T-helper 1 cell treated with Interleukin-12 subunit alpha and Interleukin-12 subunit beta and Interleukin-4 antibody, amounts not matched to agents 30 ng/mL and 1 ng/mL, for 36 hours (primary cell): Measurements from ENCODE around the gene TKTL2. TPM values are rescaled to one million over a fixed set of nuclear protein-coding genes. Genes with fewer than 3 reads are reported as not detected.
"Not testable (repeated sequence)": the region's sequence is repeated elsewhere in the genome, so short reads cannot be mapped to it uniquely, and the experiment has no call there.

Experiments used
- intact Hi-C: fragments of 100-400 bp; cut with micrococcal nuclease; formaldehyde crosslinking; loops from one replicate; pipeline ENCODE4 v1.15.1; 2024
- total RNA-seq: library from RNA; stranded (reverse); gene quantifications from 2 replicates; pipeline ENCODE4 v1.2.3, GENCODE V29; 2022

Gene TKTL2
- total RNA-seq, 1 donor from 2014 or later: not detected

DNA sequence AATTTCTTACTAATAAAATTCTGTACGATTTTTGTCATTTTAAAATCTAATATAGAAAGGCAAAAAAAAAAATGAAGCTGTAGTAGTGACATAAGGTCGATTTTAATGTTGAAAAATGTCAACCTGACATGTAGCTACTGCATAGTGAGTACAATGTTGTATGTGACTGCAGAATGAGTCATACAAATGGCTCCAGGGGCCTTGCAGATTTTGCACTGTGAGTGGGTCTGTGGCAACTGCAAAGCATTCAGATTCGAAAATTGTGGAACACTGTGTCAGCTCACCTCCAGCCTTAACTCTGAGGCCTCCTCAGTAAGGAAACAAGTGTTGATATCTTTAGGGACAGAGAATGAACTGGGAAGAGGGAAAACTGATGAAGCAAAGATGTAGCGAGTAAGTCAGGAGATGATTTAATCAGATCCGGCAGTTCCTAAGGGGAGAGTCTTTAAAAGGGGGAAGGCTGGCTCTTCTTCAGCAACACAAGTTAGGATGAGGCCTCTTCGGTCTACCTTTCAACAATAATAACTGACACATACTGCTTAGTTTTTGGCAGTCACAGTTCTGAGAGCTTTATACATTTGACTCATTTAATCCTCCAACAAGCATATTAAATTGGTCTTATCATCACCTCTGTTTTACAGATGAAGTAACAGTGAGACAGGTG lies 24.9 kb downstream of the TKTL2 start:
- intact Hi-C loops: no loop called here

DNA sequence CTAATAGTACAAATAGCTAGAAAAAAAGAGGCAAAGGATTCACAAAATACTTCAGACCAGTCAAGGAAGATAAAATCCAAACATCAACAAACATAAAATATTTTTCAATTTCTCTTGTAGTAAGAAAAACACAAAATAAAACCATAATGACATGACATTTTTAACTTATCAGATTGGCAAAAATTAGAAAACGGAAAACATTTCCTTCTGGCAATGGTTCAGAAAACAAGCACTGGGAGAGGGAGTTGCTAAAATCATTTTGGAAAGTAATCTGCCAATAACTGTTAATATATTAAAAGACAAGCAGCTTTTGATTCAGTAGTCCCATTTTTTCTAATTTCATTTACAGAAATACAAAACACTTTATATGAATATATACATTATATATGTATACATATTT lies 26.1 kb downstream of the TKTL2 start:
- intact Hi-C loops: no loop called here

DNA sequence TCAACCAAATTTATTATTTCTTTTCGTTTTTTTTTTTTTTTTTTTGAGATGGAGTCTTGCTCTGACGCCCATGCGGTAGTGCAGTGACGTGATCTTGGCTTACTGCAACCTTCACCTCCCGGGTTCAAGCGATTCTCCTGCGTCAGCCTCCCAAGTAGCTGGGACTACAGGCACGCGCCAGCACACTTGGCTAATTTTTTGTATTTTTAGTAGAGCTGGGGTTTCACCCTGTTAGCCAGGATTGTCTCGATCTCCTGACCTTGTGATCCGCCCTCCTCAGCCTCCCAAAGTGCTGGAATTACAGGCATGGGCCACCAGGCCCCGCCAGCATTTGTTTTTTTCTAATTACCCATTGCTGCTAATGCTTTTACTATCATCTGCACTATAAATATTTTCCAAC lies 26.5 kb downstream of the TKTL2 start:
- intact Hi-C loops: not testable (repeated sequence)

DNA sequence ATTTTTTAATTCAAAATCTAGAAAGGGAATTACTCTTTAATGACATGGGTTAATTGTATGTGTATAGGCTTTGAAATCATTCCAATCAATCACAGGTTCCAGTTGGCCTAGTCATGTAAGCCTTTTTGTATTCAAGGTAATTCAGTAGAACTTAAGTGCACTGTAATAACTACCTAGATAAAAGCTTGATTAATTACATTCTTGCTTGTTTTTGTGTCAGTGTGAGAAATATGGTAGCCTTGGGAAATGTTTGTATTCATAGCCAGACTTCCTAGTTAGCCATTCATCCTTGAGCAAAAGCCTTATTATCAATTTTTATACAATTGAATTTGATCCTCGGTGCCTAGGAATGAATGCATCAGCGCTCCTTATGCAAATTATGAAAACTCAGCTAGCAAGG lies 33.5 kb downstream of the TKTL2 start:
- intact Hi-C loops: no loop called here

Other genes starting within 250 kb of the TKTL2 start
- gene NPY1R, start 141.2 kb downstream of the TKTL2 start, total RNA-seq: not detected in 2 replicates
- not detected in 2 replicates for gene NPY5R, start 129.9 kb downstream of the TKTL2 start, total RNA-seq
- gene TMA16, start 20.9 kb upstream of the TKTL2 start, total RNA-seq: 41.2 and 42.0 TPM in 2 replicates